ENCODE results near the gene CSGALNACT2. TPM values are rescaled to one million over a fixed set of nuclear protein-coding genes. Genes with fewer than 3 reads are reported as not detected.

The CSGALNACT2 gene
- total RNA-seq, 1 experiment from 2014 or later, result 6.4 TPM

DNA sequence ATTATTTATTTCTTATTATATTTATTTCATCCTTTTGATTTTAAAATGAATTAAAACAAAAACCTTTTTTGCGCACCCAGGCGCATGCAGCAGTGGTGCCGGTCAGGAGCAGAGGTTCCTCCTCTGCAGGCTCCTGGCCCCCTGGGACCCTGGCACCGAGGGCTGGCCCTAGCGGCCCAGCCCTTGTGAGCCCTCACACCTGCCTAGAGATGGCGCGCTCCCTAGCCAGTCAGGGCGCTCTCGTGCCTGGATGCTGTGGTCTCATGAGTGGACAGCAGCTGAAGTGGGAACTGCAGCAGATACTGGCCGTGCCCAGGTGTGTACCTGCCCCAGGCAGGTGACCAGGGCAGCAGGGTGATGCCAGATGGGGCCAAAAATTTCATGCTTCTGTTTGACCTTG lies 47.6 kb upstream of the CSGALNACT2 start:
- H3K4me3 Mint-ChIP-seq (ENCODE audit: unreplicated experiment), result no peak overlapping the region
- H3K36me3 ChIP-seq (ENCODE audit: control insufficient read depth, insufficient read depth, low read length), result no peaks in the 10 kb centered on the region
- no peak for DNase-seq
- no peak overlapping the region for H3K27ac Mint-ChIP-seq (ENCODE audit: unreplicated experiment)
- ChIA-PET POLR2A (no interaction called here), CTCF (no interaction called here)
- peaks cover 2% of the 10 kb centered on the region for H3K27me3 ChIP-seq (replicated peaks; ENCODE audit: control insufficient read depth, insufficient read depth, low read length)
- H3K9me3 ChIP-seq, result no peaks in the 10 kb centered on the region
- no peaks in the 10 kb centered on the region for H3K4me1 ChIP-seq
- intact Hi-C loops (cut with micrococcal nuclease; ENCODE audit: unreplicated experiment), result no loop called here
- BruUV-seq (replicated peaks), result no TSS peak
- no peak overlapping the region for H3K4me3 ChIP-seq (ENCODE audit: low read depth, low read length)
- H3K27me3 Mint-ChIP-seq (ENCODE audit: insufficient read depth, unreplicated experiment), result peaks cover 34% of the 10 kb centered on the region
- no peaks in the 10 kb centered on the region for H3K9me3 Mint-ChIP-seq (ENCODE audit: unreplicated experiment)
- TF ChIP-seq, protein P1, sequence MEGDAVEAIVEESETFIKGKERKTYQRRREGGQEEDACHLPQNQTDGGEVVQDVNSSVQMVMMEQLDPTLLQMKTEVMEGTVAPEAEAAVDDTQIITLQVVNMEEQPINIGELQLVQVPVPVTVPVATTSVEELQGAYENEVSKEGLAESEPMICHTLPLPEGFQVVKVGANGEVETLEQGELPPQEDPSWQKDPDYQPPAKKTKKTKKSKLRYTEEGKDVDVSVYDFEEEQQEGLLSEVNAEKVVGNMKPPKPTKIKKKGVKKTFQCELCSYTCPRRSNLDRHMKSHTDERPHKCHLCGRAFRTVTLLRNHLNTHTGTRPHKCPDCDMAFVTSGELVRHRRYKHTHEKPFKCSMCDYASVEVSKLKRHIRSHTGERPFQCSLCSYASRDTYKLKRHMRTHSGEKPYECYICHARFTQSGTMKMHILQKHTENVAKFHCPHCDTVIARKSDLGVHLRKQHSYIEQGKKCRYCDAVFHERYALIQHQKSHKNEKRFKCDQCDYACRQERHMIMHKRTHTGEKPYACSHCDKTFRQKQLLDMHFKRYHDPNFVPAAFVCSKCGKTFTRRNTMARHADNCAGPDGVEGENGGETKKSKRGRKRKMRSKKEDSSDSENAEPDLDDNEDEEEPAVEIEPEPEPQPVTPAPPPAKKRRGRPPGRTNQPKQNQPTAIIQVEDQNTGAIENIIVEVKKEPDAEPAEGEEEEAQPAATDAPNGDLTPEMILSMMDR (IDR thresholded peaks at IDR 0.05; ENCODE audit: insufficient read depth in 1 of 2, low read depth in 1 of 2, low read length in 1 of 2, severe bottlenecking in 1 of 2, unreplicated experiment in 1 of 2), result no peak
- no peaks in the 10 kb centered on the region for H3K36me3 Mint-ChIP-seq (ENCODE audit: insufficient read depth, unreplicated experiment)
- no peaks in the 10 kb centered on the region for H3K4me1 Mint-ChIP-seq (ENCODE audit: low read depth, unreplicated experiment)

GRCh38 chr10:43091846-43092245 lies 46.4 kb upstream of the CSGALNACT2 start:
- ChIA-PET CTCF (interaction anchor here (0.6 kb wide), 1 partner anchor 667 kb away, joined by 3 read pairs; no protein-coding TSS in a partner anchor), POLR2A (no interaction called here)
- H3K9me3 ChIP-seq, result no peaks in the 10 kb centered on the region
- Mint-ChIP-seq H3K36me3 (ENCODE audit: insufficient read depth, unreplicated experiment) (no peaks in the 10 kb centered on the region), H3K4me1 (ENCODE audit: low read depth, unreplicated experiment) (no peaks in the 10 kb centered on the region), H3K4me3 (ENCODE audit: unreplicated experiment) (no peak overlapping the region), H3K27ac (ENCODE audit: unreplicated experiment) (no peak overlapping the region), H3K9me3 (ENCODE audit: unreplicated experiment) (no peaks in the 10 kb centered on the region), H3K27me3 (ENCODE audit: insufficient read depth, unreplicated experiment) (peaks cover 32% of the 10 kb centered on the region)
- no peaks in the 10 kb centered on the region for H3K36me3 ChIP-seq (ENCODE audit: control insufficient read depth, insufficient read depth, low read length)
- intact Hi-C loops (cut with micrococcal nuclease; ENCODE audit: unreplicated experiment), result no loop called here
- H3K4me3 ChIP-seq (ENCODE audit: low read depth, low read length), result no peak overlapping the region
- TF ChIP-seq, protein P1 (IDR thresholded peaks at IDR 0.05; ENCODE audit: insufficient read depth in 1 of 2, low read depth in 1 of 2, low read length in 1 of 2, severe bottlenecking in 1 of 2, unreplicated experiment in 1 of 2), result no peak
- no TSS peak for BruUV-seq (replicated peaks)
- no peak for DNase-seq
- peaks cover 4% of the 10 kb centered on the region for H3K27me3 ChIP-seq (replicated peaks; ENCODE audit: control insufficient read depth, insufficient read depth, low read length)
- no peaks in the 10 kb centered on the region for H3K4me1 ChIP-seq

- H3K36me3 ChIP-seq (ENCODE audit: control insufficient read depth, insufficient read depth, low read length), result no peaks in the 10 kb centered on the region
- Mint-ChIP-seq H3K4me1 (ENCODE audit: low read depth, unreplicated experiment) (no peaks in the 10 kb centered on the region), H3K9me3 (ENCODE audit: unreplicated experiment) (no peaks in the 10 kb centered on the region), H3K27ac (ENCODE audit: unreplicated experiment) (no peak overlapping the region), H3K27me3 (ENCODE audit: insufficient read depth, unreplicated experiment) (peaks cover 27% of the 10 kb centered on the region), H3K36me3 (ENCODE audit: insufficient read depth, unreplicated experiment) (no peaks in the 10 kb centered on the region), H3K4me3 (ENCODE audit: unreplicated experiment) (no peak overlapping the region)
- CTCF ChIA-PET, result no interaction called here
- no TSS peak for BruUV-seq (replicated peaks)
- H3K9me3 ChIP-seq, result no peaks in the 10 kb centered on the region
- no peaks in the 10 kb centered on the region for H3K4me1 ChIP-seq
- DNase-seq, result peak in 1 of 2 experiments; percentile 47
- POLR2A ChIA-PET, result no interaction called here
- no peak overlapping the region for H3K4me3 ChIP-seq (ENCODE audit: low read depth, low read length)
- TF ChIP-seq, protein P1 (IDR thresholded peaks at IDR 0.05; ENCODE audit: insufficient read depth in 1 of 2, low read depth in 1 of 2, low read length in 1 of 2, severe bottlenecking in 1 of 2, unreplicated experiment in 1 of 2), result peak; percentile 14 to 57
- intact Hi-C loops (cut with micrococcal nuclease; ENCODE audit: unreplicated experiment), result loop anchor here (1.0 kb wide), 1 partner anchor 227 kb away; no protein-coding TSS in a partner anchor
- peaks cover 6% of the 10 kb centered on the region for H3K27me3 ChIP-seq (replicated peaks; ENCODE audit: control insufficient read depth, insufficient read depth, low read length)
Measured at GRCh38 chr10:43093423-43094076, 44.7 kb upstream of the CSGALNACT2 start.
